Stimulated activated CD8-positive, alpha-beta memory T cell treated with anti-CD3 and anti-CD28 coated beads, Interleukin-15, amount 100 ng/mL, for 1 hour (primary cell): ENCODE measurements around the gene MAP1S.

ENCODE experiments used
- DNase-seq: peaks from one replicate; pipeline ENCODE4 v3.0.0-alpha.2; 2020; ENCODE audit warnings: low read depth

Gene MAP1S

DNA sequence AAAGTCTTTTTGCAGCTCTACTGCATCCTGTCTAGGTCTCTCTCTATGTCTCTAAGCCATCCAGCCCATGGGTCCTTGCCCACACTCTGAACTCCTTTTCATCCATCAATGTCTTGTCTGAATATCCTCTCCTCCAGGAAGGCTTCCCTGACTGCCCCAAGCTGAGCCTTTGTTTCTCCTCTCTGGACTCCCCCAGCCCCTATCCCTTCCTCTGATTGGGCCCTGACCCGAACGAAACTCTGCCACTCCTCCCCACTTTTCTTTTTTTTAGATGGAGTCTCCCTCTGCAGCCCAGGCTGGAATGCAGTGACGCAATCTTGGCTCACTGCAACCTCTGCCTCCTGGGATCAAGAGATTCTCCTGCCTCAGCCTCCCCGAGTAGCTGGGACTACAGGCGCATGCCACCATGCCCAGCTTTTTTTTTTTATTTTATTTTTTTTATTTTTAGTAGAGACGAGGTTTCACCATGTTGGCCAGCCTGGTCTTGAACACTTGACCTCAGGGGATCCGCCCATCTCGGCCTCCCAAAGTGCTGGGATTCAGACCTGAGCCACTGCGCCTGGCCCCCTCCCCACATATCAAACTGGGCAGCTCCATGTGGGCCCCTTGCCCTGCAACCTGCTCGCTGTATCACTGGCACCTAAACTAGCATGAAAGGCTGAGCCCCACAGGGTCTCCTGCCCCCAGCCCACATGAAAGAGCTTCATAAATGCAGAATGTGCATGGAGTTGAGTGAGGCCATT is 30.3 kb upstream of the MAP1S start:
- DNase-seq, result no peak

DNA sequence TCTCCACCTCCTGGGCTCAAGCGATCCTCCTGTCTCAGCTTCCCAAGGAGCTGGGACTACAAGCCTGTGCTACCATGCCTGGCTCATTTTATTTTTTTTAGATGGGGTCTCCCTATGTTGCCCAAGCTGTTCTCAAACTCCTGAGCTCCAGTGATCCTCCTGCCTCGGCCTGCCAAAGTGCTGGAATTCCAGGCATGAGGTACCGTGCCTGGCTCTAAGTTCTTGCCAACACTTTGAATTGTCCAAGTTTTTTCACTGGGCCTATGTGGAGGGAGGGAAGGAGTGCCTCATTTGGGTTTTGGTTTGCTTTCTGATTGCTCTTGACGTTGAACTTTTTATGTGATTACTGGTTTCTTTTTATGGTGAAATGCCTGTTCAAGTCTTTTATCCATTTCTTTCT is 26.7 kb upstream of the MAP1S start:
- no peak for DNase-seq

DNA sequence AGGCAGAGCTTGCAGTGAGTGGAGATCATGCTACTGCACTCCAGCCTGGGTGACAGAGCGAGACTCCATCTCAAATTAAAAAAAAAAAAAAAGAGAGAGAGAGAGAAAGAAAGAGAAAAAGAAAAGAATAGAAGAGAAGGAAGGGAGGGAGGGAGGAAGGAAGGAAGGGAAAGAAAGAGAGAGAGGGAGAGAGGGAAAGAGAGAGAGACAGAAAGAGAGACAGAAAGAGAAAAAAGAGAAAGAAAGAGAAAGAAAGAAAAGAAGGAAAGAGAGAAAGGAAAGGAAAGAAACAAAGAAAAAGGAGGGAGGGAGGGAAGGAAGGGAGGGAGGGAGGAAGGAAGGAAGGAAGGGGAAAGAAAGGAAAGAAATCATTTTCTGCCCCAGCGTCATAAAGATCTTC is 24.1 kb upstream of the MAP1S start:
- DNase-seq, result no peak

GRCh38 chr19:17703824-17704463 is 15.3 kb upstream of the MAP1S start:
- DNase-seq, result peak; percentile 68

DNA sequence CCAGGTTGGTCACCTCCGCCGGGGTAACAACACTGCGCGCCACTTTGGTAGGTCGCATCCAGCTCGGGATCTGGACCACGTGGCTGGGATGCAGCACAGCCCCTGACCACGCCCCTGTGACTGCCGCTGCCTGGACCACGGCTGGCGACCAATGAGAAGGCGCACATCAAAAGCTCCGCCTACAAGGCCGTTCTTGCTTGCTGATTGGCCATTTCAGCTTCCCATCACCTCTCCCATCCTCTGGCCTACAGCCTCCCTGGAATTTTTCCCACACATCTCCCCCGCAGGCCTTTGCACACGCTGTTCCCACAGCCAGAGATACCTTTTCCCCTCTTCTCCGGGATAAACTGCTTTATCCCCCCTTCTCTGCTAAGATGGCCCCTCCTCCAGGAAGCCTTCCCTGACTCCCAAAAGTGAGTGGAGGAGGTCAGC is 12.5 kb upstream of the MAP1S start:
- DNase-seq, result no peak

- no peak for DNase-seq
These were observed 7.4 kb upstream of the MAP1S start for GRCh38 chr19:17711851-17712250.

DNA sequence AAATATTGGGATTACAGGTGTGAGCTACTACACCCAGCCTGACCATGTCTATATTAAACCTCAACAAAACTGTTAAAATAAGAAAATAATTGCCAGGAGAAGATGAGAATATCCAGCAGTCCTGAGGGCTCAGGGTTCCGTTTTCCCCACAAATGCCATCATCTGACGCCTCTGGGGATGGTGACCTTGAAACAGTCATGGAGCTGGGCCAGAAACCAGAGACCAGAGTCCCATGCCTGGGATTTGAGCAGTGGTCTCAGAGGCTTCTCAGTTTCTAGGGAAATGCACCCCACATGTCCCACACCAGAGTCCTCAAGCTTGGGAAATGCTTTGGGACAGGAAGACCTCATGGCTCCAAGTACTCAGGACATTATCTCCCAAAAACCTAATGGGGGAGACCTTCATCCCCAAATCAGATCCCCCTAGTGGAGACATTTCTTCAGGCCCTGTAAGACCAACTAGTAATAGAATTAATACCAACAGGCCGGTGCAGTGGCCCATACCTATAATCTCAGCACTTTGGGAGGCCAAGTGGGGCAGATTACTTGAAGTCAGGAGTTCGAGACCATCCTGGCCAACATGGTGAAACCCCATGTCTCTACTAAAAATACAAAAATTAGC is 2.9 kb upstream of the MAP1S start:
- no peak for DNase-seq

DNA sequence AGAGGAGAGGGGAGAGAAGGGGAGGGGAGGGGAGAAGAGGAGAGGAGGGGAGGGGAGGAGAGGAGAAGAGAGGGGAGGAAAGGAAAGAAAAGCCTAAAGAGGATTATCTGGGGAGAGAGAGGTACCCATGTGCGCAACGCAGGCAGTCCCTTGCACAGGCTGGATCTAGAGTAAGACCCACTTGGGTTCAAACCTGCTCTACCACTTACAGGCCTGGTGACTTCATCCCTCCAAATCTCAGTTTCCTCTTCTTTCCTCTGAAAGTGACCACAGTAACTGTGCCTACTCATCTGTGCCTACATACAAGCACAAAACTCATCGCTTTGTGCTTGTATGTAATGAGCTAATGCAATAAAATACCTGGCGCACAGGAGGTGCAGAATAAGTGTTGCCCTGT is 732 bp upstream of the MAP1S start:
- no peak for DNase-seq

DNA sequence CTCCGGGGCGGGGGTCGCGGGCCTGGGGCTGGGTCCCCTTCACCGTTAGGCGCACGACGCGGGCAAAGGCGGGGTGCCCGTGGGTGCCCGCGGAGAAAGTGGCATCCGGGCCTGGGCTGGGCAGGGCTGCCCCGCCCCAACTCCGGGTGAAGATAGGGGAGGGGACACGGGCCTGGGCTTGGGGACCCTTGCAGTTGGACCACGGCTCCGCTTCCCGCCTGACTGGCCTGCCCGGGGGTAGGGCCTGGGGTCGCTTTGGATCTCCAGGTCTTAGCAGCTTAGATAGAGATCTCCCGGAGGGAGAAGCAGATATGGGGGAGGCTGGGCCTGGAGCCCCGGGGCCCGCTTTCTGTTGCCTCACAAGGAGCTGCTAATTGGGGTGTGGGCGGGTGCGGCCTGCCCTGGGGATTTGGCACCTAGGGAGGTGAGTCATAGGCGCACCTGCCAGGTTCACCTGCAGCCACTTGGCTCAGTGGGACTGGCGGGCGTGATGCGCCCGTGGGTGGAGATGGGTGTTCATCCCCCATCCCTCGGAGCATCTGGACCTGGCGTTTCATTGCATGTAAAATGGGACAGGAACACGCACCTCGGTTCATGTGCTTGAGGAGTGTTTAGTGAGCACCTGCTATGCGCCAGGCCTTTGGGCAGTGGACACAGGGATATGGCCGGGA is 585 bp downstream of the MAP1S start:
- no peak for DNase-seq

DNA sequence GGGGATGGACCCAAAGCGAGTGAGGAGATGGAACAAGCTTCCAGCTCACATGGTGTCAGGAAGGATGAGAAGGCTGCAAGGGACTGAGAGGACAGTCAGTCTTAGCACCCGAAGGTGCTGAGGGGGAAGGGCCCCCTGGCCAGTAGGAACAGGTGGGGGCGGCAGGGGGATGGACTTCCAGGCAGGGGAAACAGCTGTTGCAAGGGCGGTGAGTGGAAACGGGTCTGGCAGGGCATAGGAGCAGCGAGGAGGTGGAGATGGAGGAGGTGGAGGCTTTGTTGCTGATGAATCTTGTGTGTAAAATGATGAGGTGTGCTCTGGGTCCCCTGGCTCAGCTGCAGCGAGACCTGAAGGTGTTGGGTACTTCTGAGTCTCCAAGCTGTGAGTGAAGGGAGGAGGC is 1.2 kb downstream of the MAP1S start:
- no peak for DNase-seq

DNA sequence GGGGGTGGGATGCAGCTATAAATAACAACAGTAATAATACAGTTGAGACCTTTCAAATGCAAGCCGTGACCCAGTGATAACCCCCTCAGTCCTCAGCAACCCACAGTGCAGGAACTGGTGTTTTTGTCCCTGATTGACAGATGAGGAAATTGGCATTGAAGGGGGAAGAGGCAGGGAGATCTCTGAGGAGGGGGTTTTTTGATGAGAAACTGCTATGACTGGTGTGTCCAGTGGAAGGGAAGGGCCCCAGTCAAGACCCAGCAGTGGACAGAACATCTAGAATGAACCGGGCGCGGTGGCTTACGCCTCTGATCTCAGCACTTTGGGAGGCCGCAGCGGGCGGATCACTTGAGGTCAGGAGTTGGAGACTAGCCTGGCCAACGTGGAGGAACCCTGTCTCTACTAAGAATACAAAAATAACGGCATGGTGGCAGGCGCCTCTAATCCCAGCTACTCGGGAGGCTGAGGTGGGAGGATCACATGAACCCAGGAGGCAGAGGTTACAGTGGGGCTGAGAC is 1.9 kb downstream of the MAP1S start:
- DNase-seq, result no peak

GRCh38 chr19:17721821-17722220 is 2.5 kb downstream of the MAP1S start:
- DNase-seq, result no peak

- no peak for DNase-seq
These were observed 3.5 kb downstream of the MAP1S start for GRCh38 chr19:17722655-17723240.

DNA sequence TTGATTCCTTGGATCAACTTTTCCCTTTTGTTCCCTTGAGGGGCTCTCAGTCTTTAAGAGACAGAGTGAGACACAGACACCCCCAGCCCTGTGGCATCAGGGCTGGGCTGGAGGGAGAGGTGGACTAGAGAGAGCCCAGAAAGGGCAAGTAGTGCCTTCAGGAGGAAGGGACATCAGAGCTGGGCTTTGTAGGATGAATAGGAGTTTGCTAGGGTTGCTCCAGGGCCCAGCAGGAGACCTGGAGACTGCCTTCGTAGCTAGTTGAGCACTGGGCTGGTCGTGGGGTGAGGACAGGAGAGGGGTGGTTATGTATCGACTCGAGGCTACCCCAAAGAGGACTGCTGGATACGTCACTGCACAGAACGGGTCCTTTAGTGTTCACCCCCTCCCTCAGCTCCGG is 5.4 kb downstream of the MAP1S start:
- DNase-seq, result no peak

DNA sequence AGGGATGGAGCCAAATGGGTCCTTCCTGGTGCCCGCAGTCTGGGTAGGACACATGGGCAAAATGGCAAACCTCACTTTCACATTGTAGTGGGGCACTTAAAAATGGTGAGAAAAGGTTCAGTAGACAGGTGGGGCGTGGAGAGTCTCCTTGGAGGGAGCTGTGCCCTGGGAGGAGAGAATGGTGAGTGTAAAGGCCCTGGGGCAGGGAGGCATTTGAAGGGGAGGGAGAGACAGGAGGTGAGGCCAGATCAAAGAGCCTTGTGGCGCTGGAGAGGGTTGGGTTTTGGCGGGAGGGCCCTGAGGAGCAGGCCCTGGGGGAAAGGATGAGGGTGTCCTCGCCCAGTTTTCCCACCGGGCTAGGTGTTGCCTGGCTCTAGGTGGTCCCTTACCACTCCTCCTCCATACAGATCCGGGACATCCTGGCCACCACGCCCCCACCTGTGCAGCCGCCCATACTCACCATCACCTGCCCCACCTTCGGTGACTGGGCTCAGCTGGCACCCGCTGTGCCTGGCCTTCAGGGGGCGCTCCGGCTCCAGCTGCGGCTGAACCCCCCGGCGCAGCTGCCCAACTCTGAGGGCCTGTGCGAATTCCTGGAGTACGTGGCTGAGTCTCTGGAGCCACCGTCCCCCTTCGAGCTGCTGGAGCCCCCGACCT is 6.3 kb downstream of the MAP1S start:
- DNase-seq, result no peak

DNA sequence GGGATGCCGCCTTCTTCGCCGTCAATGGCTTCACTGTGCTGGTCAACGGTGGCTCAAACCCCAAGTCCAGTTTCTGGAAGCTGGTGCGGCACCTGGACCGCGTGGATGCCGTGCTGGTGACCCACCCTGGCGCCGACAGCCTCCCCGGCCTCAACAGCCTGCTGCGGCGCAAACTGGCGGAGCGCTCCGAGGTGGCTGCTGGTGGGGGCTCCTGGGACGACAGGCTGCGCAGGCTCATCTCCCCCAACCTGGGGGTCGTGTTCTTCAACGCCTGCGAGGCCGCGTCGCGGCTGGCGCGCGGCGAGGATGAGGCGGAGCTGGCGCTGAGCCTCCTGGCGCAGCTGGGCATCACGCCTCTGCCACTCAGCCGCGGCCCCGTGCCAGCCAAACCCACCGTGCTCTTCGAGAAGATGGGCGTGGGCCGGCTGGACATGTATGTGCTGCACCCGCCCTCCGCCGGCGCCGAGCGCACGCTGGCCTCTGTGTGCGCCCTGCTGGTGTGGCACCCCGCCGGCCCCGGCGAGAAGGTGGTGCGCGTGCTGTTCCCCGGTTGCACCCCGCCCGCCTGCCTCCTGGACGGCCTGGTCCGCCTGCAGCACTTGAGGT is 7.0 kb downstream of the MAP1S start:
- DNase-seq, result no peak

- no peak for DNase-seq
These were observed 7.9 kb downstream of the MAP1S start for GRCh38 chr19:17726964-17727773.

GRCh38 chr19:17727843-17728242 is 8.6 kb downstream of the MAP1S start:
- no peak for DNase-seq

- no peak for DNase-seq
These were observed 13.8 kb downstream of the MAP1S start for GRCh38 chr19:17733127-17733526.

GRCh38 chr19:17734146-17734545 is 14.9 kb downstream of the MAP1S start:
- no peak for DNase-seq
